Esophagus muscularis mucosa (tissue), 4 donors: Measurements from ENCODE around the gene MBOAT2.

Experiments used
- EP300 ChIP-seq: sonication (generic); formaldehyde crosslinking; IDR thresholded peaks from one replicate; pipeline ENCODE4 v1.6.1; 2017; ENCODE audit warnings: antibody characterized with exemption
- POLR2A ChIP-seq: fragments of 450-650 bp; IDR thresholded peaks from one replicate; pipeline ENCODE4 v1.6.1; 2017; ENCODE audit warnings: antibody characterized with exemption, moderate library complexity, mild to moderate bottlenecking, low read depth
- POLR2AphosphoS5 ChIP-seq, 2 donors: sonication (generic); formaldehyde crosslinking; IDR thresholded peaks; one replicate each; pipeline ENCODE4 v1.6.1; 2017; ENCODE audit warnings: antibody characterized with exemption in 2 of 2
- TF ChIP-seq, protein P1 (sequence below), 3 experiments: fragments of 200-600 bp in 2 of 3; fragments of 450-650 bp in 1 of 3; sonication (generic) in 2 of 3; IDR thresholded peaks; one replicate each; pipeline ENCODE4 v1.5.1; 2017 to 2019; ENCODE audit warnings: antibody characterized with exemption in 3 of 3, mild to moderate bottlenecking in 2 of 3, moderate library complexity in 1 of 3

GRCh38 chr2:9020267-9020666 lies 16.8 kb upstream of the MBOAT2 start:
- TF ChIP-seq, protein P1, sequence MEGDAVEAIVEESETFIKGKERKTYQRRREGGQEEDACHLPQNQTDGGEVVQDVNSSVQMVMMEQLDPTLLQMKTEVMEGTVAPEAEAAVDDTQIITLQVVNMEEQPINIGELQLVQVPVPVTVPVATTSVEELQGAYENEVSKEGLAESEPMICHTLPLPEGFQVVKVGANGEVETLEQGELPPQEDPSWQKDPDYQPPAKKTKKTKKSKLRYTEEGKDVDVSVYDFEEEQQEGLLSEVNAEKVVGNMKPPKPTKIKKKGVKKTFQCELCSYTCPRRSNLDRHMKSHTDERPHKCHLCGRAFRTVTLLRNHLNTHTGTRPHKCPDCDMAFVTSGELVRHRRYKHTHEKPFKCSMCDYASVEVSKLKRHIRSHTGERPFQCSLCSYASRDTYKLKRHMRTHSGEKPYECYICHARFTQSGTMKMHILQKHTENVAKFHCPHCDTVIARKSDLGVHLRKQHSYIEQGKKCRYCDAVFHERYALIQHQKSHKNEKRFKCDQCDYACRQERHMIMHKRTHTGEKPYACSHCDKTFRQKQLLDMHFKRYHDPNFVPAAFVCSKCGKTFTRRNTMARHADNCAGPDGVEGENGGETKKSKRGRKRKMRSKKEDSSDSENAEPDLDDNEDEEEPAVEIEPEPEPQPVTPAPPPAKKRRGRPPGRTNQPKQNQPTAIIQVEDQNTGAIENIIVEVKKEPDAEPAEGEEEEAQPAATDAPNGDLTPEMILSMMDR (IDR thresholded peaks at IDR 0.05), result no peak
- TF ChIP-seq POLR2A (no peak), POLR2AphosphoS5 (IDR thresholded peaks at IDR 0.05) (no peak), EP300 (no peak)
